Vein endothelial cell (primary cell): Measurements from ENCODE around the gene PHB1. TPM values are rescaled to one million over a fixed set of nuclear protein-coding genes. Genes with fewer than 3 reads are reported as not detected.

Experiments
- small RNA-seq: library from RNA; depleted of rRNA; stranded (forward); fragments of <200 nt; gene quantifications from one replicate; pipeline ENCODE3, GENCODE V24; 2012
- total RNA-seq: library from RNA; depleted of rRNA; stranded (reverse); fragments of >200 nt; gene quantifications from 2 replicates; pipeline ENCODE4 v1.2.3, GENCODE V29; 2012

PHB1 gene
- total RNA-seq, result 122 and 166 TPM in 2 replicates

GRCh38 chr17:49414622-49415350 lies at the start of gene PHB1:
PHB1 (minus strand) TSS chr17:49414882; CDS start chr17:49413264, 1,618 bp downstream.

GRCh38 chr17:49361902-49362722 lies 52.6 kb downstream of the PHB1 start, which contains the start of gene ZNF652:
ZNF652 (minus strand) TSS chr17:49362250; CDS start chr17:49317725, 44,525 bp downstream.

Small RNAs within 50 kb of the gene (small RNA-seq; reads per million reads assigned to genes)
- not detected for gene RF00019

Other genes starting within 250 kb of the PHB1 start
- 2.8 and 4.6 TPM in 2 replicates for gene GNGT2, start 204.3 kb downstream of the PHB1 start, total RNA-seq
- gene ABI3, start 204.2 kb downstream of the PHB1 start, total RNA-seq, result 40.9 and 44.1 TPM in 2 replicates
- 0.29 TPM in 1 of 2 replicates, not detected in the other for gene PHOSPHO1, start 184.1 kb downstream of the PHB1 start, total RNA-seq
- gene ZNF652, start 52.6 kb downstream of the PHB1 start, total RNA-seq, result 22.6 and 25.5 TPM in 2 replicates
- not detected in 2 replicates for gene NGFR, start 80.4 kb upstream of the PHB1 start, total RNA-seq
- gene NXPH3, start 161.0 kb upstream of the PHB1 start, total RNA-seq, result 1.4 and 1.6 TPM in 2 replicates